ENCODE results near the gene PPP1R11.

The PPP1R11 gene

GRCh38 chr6:30061092-30061857 lies 5.7 kb upstream of the PPP1R11 start, which contains the start of gene POLR1H:
Gene POLR1H (plus strand): TSS chr6:30061265. CDS start chr6:30061525, 260 bp downstream.
- DNase-seq (ENCODE audit: insufficient read length, low spot score) = peak; percentile 63
- FAIRE-seq = peak; percentile 89

- DNase-seq (ENCODE audit: insufficient read length, low spot score) (no peak), FAIRE-seq (no peak)
Measured at GRCh38 chr6:30061858-30062458, 5.0 kb upstream of the PPP1R11 start.

GRCh38 chr6:30062471-30063178 lies 4.4 kb upstream of the PPP1R11 start:
- DNase-seq (ENCODE audit: insufficient read length, low spot score) (no peak), FAIRE-seq (no peak)

GRCh38 chr6:30063315-30063714 lies 3.7 kb upstream of the PPP1R11 start:
- FAIRE-seq = no peak
- no peak for DNase-seq (ENCODE audit: insufficient read length, low spot score)

- FAIRE-seq (no peak), DNase-seq (ENCODE audit: insufficient read length, low spot score) (no peak)
Measured at GRCh38 chr6:30066082-30066481, 916 bp upstream of the PPP1R11 start.

- DNase-seq (ENCODE audit: insufficient read length, low spot score) (peak; percentile 60), FAIRE-seq (peak; percentile 37)
Measured at GRCh38 chr6:30067460-30068139, 602 bp downstream of the PPP1R11 start.

- DNase-seq (ENCODE audit: insufficient read length, low spot score) (no peak), FAIRE-seq (no peak)
Measured at GRCh38 chr6:30071081-30071818, 4.3 kb downstream of the PPP1R11 start.

GRCh38 chr6:30071858-30072257 lies 4.9 kb downstream of the PPP1R11 start:
- FAIRE-seq = no peak
- DNase-seq (ENCODE audit: insufficient read length, low spot score) = no peak

GRCh38 chr6:30073489-30074235 lies 6.7 kb downstream of the PPP1R11 start:
- no peak for FAIRE-seq
- DNase-seq (ENCODE audit: insufficient read length, low spot score) = no peak

GRCh38 chr6:30074331-30075093 lies 7.5 kb downstream of the PPP1R11 start:
- FAIRE-seq (no peak), DNase-seq (ENCODE audit: insufficient read length, low spot score) (no peak)

- DNase-seq (ENCODE audit: insufficient read length, low spot score) = no peak
- no peak for FAIRE-seq
Measured at GRCh38 chr6:30075094-30075789, 8.2 kb downstream of the PPP1R11 start, which contains the start of gene RNF39. Gene RNF39 (minus strand): TSS chr6:30075769. CDS start chr6:30075585, 184 bp downstream.

GRCh38 chr6:30075790-30076732 lies 9.1 kb downstream of the PPP1R11 start:
- FAIRE-seq = no peak
- no peak for DNase-seq (ENCODE audit: insufficient read length, low spot score)

GRCh38 chr6:30077218-30077617 lies 10.2 kb downstream of the PPP1R11 start:
- FAIRE-seq (no peak), DNase-seq (ENCODE audit: insufficient read length, low spot score) (no peak)

GRCh38 chr6:30087876-30088275 lies 20.9 kb downstream of the PPP1R11 start:
- DNase-seq (ENCODE audit: insufficient read length, low spot score) (no peak), FAIRE-seq (no peak)

- FAIRE-seq (no peak), DNase-seq (ENCODE audit: insufficient read length, low spot score) (no peak)
Measured at GRCh38 chr6:30091577-30092381, 24.8 kb downstream of the PPP1R11 start.

GRCh38 chr6:30092852-30093543 lies 26.0 kb downstream of the PPP1R11 start:
- no peak for DNase-seq (ENCODE audit: insufficient read length, low spot score)
- FAIRE-seq = no peak
